ENCODE results near the gene SCYGR2. TPM values are rescaled to one million over a fixed set of nuclear protein-coding genes. Genes with fewer than 3 reads are reported as not detected.

SCYGR2 gene
- total RNA-seq, 1 experiment from 2014 or later = not detected

DNA sequence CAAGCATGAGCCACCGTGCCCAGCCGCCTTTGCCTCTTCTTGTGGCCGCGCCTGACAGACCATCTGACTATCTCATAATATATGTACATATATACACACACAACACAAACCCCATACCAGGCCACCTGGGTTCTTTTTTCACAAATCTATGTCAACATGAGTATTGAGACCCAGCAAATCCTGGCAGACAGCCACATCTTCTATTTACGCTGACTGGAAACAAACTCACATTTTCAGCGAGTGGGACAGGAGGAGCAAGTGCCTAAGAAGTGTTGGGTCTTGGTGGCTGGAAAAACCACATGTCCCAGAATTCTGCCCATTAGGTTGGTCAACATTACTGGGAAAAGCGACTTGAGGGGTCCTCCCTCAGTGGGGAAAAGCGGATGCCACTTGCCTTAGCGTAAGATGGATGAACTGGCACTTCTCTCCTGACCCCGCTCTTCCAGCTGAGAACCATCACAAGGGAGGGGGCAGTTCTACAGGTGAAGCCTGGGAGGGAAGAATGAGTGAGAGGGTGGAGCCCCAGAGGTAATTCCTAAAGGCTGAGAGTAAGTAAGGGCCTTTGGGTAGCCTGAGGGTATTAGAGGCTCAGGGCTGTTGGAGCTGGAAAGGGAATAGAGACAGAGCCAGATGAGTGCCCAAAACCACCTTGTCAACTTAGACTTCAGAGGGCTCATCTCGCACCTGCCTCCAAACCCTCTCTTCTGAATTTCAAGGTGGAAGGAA is 14.0 kb downstream of the SCYGR2 start:
- no peak for DNase-seq (ENCODE audit: low read depth)

DNA sequence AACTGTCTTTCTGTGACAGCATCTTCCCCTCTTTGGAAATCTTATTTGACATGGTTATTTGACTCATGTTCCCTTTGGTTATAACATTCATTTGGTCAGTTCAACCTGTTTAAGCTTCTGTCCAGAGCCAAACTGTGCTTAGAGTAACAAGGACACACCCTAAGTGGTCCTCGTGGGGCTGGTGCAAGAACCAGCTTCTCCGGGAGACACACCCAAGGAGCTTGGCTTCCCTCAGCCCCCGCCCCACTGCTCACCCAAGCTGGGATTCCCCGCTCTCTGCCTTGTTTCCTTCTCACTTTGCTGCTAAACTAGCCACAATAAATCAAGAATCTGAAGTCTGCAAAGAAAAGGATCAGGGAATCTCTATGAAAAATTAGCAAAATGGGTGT is 14.6 kb downstream of the SCYGR2 start:
- DNase-seq (ENCODE audit: low read depth) = no peak

DNA sequence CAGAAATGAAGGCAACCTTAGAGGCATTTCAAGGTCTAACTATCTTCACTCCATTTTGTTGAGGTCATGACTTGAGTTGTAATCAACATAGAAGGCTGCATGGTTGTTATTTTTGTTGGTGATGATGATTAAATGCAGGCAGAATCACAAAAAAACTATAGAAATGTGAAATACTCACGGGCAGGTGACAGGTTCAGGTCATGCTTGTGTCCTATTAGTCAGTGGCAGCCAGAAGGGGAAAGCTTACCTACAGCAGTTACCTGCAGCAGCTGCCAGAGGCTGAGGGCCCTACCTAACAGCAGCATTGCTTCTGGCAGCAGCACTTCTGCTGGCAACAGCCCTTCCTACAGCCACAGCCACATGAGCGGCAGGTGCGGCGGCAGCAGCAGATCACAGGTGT is 15.6 kb downstream of the SCYGR2 start:
- DNase-seq (ENCODE audit: low read depth) = no peak

DNA sequence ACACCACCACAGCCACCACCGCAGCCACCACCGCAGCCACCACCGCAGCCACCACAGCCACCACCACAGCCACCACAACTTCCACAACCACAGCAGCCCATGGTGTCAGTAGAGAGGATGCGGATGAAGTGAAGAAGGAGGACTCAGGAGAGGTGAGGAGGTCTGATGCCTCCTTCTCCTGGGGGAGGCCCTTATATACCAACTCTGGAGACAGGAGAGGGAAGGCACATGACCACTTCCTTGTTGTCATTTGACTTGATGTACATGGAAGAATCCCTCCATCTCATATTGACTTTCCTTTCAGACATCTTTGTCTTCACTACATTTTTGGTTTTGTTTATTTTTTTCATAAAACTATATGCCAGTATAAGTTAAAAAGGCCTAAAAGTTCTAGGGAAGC is 16.0 kb downstream of the SCYGR2 start, which contains the start of gene SCYGR3:
Gene SCYGR3, minus strand, starts transcription at position 101 of the 400 bp plus-strand sequence. Its CDS starts 0 bp downstream, at position 101.
- DNase-seq (ENCODE audit: low read depth) = no peak

DNA sequence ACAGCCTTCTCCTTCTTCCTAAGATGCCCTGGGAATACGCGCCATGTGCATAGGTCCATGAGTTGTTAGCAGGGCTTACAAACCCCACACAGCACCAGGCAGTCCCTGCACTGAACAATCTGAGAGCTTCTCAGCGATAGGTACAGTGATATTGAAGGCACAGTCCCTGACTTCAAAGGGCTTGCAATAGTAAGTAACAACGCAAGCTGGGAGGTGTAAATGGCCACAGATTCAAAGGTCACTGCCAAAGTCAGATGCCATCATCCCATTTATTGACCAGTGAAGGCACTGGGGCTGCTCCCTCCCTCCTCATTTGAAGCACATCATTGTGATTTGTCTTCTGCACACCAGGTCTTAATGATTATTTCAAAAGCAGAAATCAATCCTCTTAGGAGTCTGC is 16.5 kb downstream of the SCYGR2 start:
- DNase-seq (ENCODE audit: low read depth) = no peak

DNA sequence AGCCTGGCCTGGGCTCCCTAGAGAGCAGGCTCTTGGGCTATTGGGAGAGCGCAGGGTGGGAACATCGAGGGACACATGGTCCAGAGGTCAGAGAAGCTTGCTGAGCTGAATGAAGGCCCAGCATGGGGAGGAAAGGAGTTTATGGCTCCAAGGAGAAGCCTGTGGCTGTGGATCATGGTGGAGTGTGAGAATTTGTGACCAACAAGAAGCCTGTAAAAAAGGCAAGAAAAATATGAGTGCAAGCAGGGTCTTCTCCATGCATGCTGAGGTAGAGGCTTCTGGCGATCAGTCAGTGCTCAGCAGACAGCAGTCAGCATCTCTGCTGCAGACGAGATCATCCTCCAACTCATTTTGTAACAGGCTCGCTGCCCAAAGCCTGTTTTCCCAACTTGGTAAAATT is 17.2 kb downstream of the SCYGR2 start:
- DNase-seq (ENCODE audit: low read depth) = no peak

DNA sequence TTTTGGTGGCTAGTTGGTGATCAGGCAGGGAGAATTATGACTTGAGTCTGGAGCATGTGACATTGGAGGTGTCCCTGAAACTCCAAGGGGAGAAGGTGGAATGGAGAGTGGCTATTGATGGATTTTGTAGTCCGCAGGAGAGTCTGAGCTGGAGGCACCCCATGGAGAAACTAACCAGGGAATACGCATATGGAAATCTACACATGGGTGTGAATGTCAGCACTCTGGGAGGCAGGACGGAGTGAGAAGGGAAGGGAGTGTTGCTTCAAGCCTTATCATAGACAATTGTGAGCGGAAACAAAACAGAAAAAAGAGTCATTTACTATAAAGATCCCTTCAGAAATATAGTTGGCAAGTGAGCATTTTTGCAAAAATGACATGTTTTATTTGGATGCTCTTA is 17.9 kb downstream of the SCYGR2 start:
- no peak for DNase-seq (ENCODE audit: low read depth)

DNA sequence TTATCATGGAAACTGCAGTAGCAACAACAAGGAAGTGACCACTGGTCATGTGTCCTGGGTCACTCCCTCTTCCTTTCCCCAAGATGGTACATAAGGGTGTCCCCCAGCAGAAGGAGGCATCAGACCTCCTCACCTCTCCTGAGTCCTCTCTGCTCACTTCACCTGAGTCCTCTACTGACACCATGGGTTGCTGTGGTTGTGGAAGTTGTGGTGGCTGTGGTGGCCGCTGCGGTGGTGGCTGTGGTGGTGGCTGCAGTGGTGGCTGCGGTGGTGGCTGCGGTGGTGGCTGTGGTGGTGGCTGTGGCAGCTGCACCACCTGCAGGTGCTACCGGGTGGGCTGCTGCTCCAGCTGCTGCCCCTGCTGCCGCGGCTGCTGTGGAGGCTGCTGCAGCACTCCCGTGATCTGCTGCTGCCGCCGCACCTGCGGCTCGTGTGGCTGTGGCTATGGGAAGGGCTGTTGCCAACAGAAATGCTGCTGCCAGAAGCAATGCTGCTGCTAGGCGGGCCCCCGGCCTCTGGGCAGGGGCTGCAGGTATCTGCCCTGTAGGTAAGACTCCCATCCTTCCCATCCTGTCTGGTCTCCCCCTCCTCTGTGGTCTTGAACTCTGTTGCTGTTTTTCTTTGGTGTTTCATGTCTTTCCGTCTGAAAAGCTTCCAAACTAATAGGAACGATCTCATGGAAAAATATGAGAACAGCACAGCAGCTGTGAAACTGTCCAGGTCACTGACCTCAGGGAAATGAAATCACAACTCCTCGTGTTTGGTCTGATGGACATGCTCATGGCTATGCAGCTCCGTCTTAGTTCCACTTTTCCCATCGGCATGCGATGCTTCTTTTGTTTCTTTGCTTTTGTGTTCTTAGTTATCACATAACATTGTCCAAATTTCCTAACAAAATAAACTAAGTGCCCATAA is 18.9 kb downstream of the SCYGR2 start, which contains the start of gene SCYGR4:
Gene SCYGR4, plus strand, starts transcription at position 183 of the 915 bp plus-strand sequence. Its CDS starts 0 bp downstream, at position 183.
- DNase-seq (ENCODE audit: low read depth) = no peak

DNA sequence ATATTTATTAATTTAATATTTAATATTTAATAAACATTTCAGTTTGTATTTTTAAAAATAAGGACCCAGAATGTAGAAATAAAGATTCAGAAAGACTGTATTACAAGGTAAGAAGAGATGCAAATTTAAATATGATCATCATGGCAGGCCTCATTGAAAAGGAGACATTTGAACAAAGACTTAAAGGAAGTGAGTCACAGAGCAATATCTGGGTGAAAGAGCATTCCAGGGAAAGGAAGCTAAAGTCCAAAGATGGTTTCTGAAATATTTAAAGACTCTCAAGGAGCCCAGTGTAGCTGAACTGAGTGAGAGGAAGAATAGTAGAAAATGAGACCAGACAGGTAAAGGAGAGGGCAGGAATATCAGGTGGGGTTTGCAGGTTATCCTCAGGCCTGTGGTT is 24.5 kb downstream of the SCYGR2 start:
- DNase-seq (ENCODE audit: low read depth) = peak; percentile 66

DNA sequence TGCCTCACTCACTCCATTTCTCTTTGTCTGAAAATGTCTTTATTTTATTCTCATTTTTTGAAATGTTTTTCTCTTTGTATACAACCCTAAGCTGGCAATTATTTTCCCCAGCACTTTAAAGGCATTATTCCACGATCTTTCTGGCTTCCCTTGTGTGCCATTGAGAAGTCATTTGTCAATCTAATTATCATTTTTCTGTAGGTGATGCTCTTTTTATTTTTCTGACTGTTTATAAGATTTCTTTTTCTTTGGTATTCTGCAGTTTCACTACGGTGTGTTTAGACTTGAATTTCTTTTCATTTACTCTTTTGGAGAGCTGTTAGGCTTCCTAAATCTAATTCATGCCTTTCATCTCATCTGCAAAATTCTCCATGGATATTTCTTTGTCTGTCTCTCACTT is 26.7 kb downstream of the SCYGR2 start:
- no peak for DNase-seq (ENCODE audit: low read depth)

DNA sequence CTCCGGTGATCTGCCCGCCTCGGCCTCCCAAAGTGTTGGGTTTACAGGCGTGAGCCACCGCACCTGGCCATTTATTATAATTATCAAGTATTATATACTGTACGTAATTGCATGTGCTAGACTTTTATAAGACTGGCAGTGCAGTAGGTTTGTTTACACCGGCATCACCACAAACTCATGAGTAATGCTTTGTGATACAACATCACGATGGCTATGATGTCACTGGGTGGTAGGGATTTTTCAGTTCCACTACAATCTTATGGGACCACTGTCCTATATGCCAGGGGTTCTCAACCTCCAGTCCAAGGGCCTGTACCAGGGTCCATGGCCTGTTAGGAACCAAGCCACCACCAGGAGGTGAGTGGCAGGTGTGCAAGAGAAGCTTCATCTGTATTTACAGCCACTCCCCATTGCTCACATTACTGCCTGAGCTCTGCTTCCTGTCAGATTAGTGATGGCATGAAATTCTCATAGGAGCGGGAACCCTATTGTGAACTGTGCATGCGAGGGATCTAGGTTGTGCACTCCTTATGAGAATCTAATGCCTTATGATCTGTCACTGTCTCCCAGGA is 28.0 kb downstream of the SCYGR2 start:
- no peak for DNase-seq (ENCODE audit: low read depth)

DNA sequence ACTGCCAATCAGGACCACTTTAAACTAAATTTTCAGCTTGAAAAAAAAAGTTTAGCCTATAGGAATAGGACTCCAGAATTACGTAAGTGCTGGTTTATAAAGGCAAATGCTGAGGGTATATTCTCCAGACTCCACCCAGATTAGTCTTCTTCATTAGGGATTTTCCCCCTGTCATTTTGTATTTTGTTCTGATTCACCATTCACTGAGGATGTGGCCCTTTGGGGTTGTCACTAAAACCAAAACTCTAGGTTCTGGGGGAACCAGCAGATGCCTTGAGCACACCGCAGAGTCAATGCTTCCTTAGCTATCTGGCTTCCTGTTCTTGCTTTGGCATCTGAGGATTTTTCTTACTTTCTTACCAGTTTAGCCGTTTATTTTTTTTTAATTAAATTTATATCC is 29.1 kb downstream of the SCYGR2 start:
- no peak for DNase-seq (ENCODE audit: low read depth)

DNA sequence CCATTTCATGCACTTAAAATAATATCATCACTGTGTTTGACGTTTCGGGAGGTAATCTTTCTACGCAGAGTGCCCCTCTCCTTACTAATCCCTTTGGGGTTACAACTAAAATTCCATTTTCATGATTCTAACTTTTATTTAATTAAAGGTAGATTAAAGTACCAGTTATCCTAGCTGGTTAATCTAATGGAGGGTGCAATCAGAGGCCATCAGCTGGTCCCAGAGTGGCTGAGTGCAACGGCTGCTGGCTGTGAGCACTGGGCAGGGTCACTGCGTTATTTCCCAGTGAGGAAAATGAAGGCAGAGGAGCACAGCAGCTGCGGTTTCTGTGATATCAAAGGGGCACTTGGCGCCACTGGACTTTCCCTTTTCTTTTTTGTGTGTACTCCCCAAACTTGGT is 30.7 kb downstream of the SCYGR2 start:
- DNase-seq (ENCODE audit: low read depth) = no peak

DNA sequence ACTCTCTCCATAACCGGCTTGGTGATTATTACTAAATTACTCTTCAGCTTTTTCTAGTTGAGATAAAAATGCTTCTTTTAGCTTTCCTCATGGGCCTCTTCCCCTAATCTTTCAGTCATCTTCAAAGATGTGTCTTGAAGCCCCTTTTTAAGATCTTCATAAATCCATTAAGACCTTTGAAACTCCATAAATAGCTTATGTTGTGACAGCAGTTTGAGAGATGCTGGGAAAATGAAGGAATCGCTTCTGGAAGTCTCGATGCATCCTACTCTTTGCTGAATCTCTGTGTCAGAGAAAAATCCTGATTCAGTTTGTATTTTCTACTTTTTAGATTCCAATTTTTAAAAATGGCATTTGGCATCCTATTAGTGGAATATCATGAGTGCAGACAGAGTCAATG is 31.6 kb downstream of the SCYGR2 start:
- no peak for DNase-seq (ENCODE audit: low read depth)

DNA sequence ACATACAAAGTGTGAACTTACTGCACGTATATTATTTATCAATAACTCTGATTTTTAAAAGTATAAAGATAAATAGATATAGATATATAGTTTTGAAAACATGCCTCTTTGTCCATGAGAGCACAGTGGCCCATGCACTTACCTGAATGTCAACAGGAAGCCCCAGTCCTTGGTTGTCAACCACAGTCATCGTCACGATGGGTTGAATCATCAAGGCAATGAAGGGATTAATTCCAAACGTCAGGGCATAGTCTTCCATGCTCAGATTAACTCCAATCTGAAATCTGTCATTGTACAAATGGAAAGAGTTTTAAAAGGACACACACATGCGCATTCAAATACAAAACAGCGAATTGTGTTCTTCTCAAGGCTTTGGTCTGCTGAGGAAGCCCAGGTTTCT is 34.1 kb downstream of the SCYGR2 start:
- DNase-seq (ENCODE audit: low read depth) = no peak

DNA sequence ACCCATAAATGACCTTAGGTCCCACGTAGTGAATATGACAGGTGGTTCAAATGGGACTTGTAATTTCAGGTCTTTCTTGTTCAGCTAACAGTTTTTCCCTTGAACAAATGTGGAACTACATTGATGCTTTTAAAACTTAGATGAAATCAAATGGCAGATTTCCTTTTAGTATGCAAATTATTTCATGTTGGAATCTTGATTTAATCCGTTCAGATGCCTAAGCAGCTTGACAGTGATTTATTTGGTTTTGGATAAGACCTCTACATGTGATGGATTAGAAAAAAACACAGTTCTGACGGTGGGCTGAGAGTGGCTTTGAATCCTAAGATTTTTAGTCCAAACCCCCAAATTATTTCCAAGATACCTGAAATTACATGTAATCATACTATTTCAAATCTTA is 35.5 kb downstream of the SCYGR2 start:
- no peak for DNase-seq (ENCODE audit: low read depth)

DNA sequence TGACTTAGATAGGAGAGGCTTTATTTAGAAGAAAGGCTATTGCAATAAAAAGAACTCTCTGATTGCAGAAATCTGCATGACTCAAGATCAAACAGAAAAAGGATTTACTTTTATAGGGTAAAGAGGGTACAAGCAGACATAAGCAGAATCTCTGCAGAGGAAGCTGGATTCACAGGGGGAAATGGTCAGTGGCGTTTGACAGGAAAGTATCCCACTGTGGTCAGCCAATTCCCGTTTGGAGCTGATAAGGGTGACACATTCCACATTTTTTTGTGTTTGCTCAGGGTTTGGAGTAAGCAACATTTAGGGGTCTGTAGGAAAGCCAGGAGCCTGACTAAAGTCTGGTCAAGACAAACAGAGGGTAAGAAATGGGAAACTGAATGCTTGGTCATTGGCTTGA is 44.0 kb downstream of the SCYGR2 start:
- no peak for DNase-seq (ENCODE audit: low read depth)

DNA sequence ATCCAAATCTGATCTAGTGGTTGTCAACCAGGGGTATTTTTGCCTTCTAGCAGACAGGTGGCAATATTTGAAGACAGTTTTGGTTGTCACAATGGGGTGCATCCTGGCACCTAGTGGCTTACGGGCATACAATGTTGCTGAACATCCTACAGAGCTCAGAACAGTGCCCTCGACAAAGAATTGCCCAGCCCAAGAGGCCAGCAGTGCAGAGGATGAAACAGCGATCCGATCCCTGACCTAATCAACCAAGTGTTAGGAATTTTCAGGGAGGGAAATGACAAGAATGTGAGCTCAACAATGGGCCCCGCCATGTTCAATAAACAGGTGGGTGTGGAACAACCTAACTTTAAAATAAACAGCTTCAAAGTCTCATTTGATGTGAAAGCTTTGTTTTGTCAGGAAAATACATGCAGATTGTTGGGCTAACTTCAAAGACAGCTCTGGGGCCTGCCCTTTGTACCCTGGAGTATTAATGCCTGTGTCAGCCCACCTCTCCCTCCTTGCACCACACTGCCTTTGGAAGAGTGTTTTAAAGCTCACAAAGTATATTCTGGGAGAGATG is 45.4 kb downstream of the SCYGR2 start:
- DNase-seq (ENCODE audit: low read depth) = no peak
